ENCODE measurements around the gene KCNJ12. TPM values are rescaled to one million over a fixed set of nuclear protein-coding genes. Genes with fewer than 3 reads are reported as not detected.
"Not testable (repeated sequence)": the region's sequence is repeated elsewhere in the genome, so short reads cannot be mapped to it uniquely, and the experiment has no call there.

The KCNJ12 gene
- polyA plus RNA-seq, 6 donors from 2014 or later = not detected

GRCh38 chr17:21422311-21423189, 46.4 kb downstream of the KCNJ12 start:
- not testable (repeated sequence) for H3K9me3 Mint-ChIP-seq; H3K4me1 Mint-ChIP-seq; DNase-seq; H3K36me3 Mint-ChIP-seq; ATAC-seq (ENCODE audit: low read depth in 2 of 2); H3K4me3 Mint-ChIP-seq
- H3K27me3 Mint-ChIP-seq = peaks cover 5 to 20% (median 19%) of the 10 kb centered on the region in 3 donors
- H3K27ac Mint-ChIP-seq = peak overlapping the region in 1 of 6 donors; percentile 78

- not testable (repeated sequence) for H3K36me3 Mint-ChIP-seq; DNase-seq; ATAC-seq (ENCODE audit: low read depth in 2 of 2); H3K4me3 Mint-ChIP-seq; H3K4me1 Mint-ChIP-seq; H3K9me3 Mint-ChIP-seq; H3K27ac Mint-ChIP-seq
- peaks cover 5 to 20% (median 19%) of the 10 kb centered on the region in 3 donors for H3K27me3 Mint-ChIP-seq
Measured at GRCh38 chr17:21423190-21423493, 47.0 kb downstream of the KCNJ12 start.

- H3K4me3 Mint-ChIP-seq; ATAC-seq (ENCODE audit: low read depth in 2 of 2); H3K27ac Mint-ChIP-seq; H3K9me3 Mint-ChIP-seq; DNase-seq; H3K36me3 Mint-ChIP-seq; H3K4me1 Mint-ChIP-seq: not testable (repeated sequence)
- H3K27me3 Mint-ChIP-seq = peaks cover 5 to 19% (median 17%) of the 10 kb centered on the region in 3 donors
Measured at GRCh38 chr17:21424697-21425096, 48.5 kb downstream of the KCNJ12 start.

GRCh38 chr17:21425321-21425720, 49.2 kb downstream of the KCNJ12 start:
- Mint-ChIP-seq H3K4me3 (peak overlapping the region in 1 of 8 donors; percentile 27), H3K27me3 (peaks cover 5 to 19% (median 18%) of the 10 kb centered on the region in 3 donors), H3K36me3 (no peaks in the 10 kb centered on the region), H3K4me1 (no peaks in the 10 kb centered on the region), H3K27ac (peak overlapping the region in 1 of 6 donors; percentile 47), H3K9me3 (no peaks in the 10 kb centered on the region)
- ATAC-seq (ENCODE audit: low read depth in 2 of 2) (no peak), DNase-seq (no peak)

- Mint-ChIP-seq H3K4me1 (no peaks in the 10 kb centered on the region), H3K27ac (no peak overlapping the region), H3K36me3 (no peaks in the 10 kb centered on the region)
Measured at GRCh38 chr17:21425736-21426135, 49.6 kb downstream of the KCNJ12 start.

GRCh38 chr17:21426246-21426645, 50.1 kb downstream of the KCNJ12 start:
- H3K27me3 Mint-ChIP-seq = peaks cover 5 to 19% (median 18%) of the 10 kb centered on the region in 3 donors
- not testable (repeated sequence) for DNase-seq; H3K36me3 Mint-ChIP-seq; H3K27ac Mint-ChIP-seq; H3K4me1 Mint-ChIP-seq; ATAC-seq (ENCODE audit: low read depth in 2 of 2); H3K4me3 Mint-ChIP-seq; H3K9me3 Mint-ChIP-seq

More at GRCh38 chr17:21425736-21426135, 49.6 kb downstream of the KCNJ12 start:
- Mint-ChIP-seq H3K9me3 (no peaks in the 10 kb centered on the region), H3K27me3 (peaks cover 5 to 19% (median 18%) of the 10 kb centered on the region in 3 donors), H3K4me3 (peak overlapping the region in 1 of 8 donors; percentile 27)
- DNase-seq (no peak), ATAC-seq (ENCODE audit: low read depth in 2 of 2) (no peak)

GRCh38 chr17:21426876-21427275, 50.7 kb downstream of the KCNJ12 start:
- H3K4me1 Mint-ChIP-seq; H3K9me3 Mint-ChIP-seq; H3K27ac Mint-ChIP-seq; ATAC-seq (ENCODE audit: low read depth in 2 of 2); H3K4me3 Mint-ChIP-seq; H3K36me3 Mint-ChIP-seq; DNase-seq: not testable (repeated sequence)
- H3K27me3 Mint-ChIP-seq = peaks cover 5 to 19% (median 18%) of the 10 kb centered on the region in 3 donors

- H3K4me3 Mint-ChIP-seq; H3K36me3 Mint-ChIP-seq; H3K27ac Mint-ChIP-seq; DNase-seq; H3K4me1 Mint-ChIP-seq; ATAC-seq (ENCODE audit: low read depth in 2 of 2); H3K9me3 Mint-ChIP-seq: not testable (repeated sequence)
- H3K27me3 Mint-ChIP-seq = peaks cover 5 to 18% (median 14%) of the 10 kb centered on the region in 3 donors
Measured at GRCh38 chr17:21427727-21428126, 51.6 kb downstream of the KCNJ12 start.

GRCh38 chr17:21428752-21429424, 52.7 kb downstream of the KCNJ12 start:
- Mint-ChIP-seq H3K27ac (peak overlapping the region in 2 of 6 donors; percentile 3 to 81), H3K27me3 (peaks cover 5 to 20% (median 11%) of the 10 kb centered on the region in 3 donors)
- H3K4me1 Mint-ChIP-seq; H3K4me3 Mint-ChIP-seq; H3K36me3 Mint-ChIP-seq; H3K9me3 Mint-ChIP-seq; ATAC-seq (ENCODE audit: low read depth in 2 of 2); DNase-seq: not testable (repeated sequence)

GRCh38 chr17:21429921-21430628, 53.9 kb downstream of the KCNJ12 start:
- DNase-seq; H3K27ac Mint-ChIP-seq; ATAC-seq (ENCODE audit: low read depth in 2 of 2); H3K4me1 Mint-ChIP-seq; H3K4me3 Mint-ChIP-seq; H3K36me3 Mint-ChIP-seq; H3K9me3 Mint-ChIP-seq: not testable (repeated sequence)
- peaks cover 5 to 15% (median 11%) of the 10 kb centered on the region in 3 donors for H3K27me3 Mint-ChIP-seq

GRCh38 chr17:21433971-21434370, 57.8 kb downstream of the KCNJ12 start:
- not testable (repeated sequence) for H3K4me3 Mint-ChIP-seq; DNase-seq; H3K4me1 Mint-ChIP-seq; H3K36me3 Mint-ChIP-seq; H3K27ac Mint-ChIP-seq; H3K27me3 Mint-ChIP-seq; H3K9me3 Mint-ChIP-seq; ATAC-seq (ENCODE audit: low read depth in 2 of 2)

GRCh38 chr17:21434976-21435375, 58.8 kb downstream of the KCNJ12 start:
- H3K27me3 Mint-ChIP-seq; DNase-seq; ATAC-seq (ENCODE audit: low read depth in 2 of 2); H3K36me3 Mint-ChIP-seq; H3K4me3 Mint-ChIP-seq; H3K27ac Mint-ChIP-seq; H3K9me3 Mint-ChIP-seq: not testable (repeated sequence)
- peaks cover 0 to 11% (median 0%) of the 10 kb centered on the region in 3 donors for H3K4me1 Mint-ChIP-seq

- not testable (repeated sequence) for H3K36me3 Mint-ChIP-seq; H3K27me3 Mint-ChIP-seq; H3K9me3 Mint-ChIP-seq; ATAC-seq (ENCODE audit: low read depth in 2 of 2); DNase-seq; H3K27ac Mint-ChIP-seq
- peak overlapping the region in 1 of 8 donors; percentile 57 for H3K4me3 Mint-ChIP-seq
- peaks cover 0 to 11% (median 0%) of the 10 kb centered on the region in 3 donors for H3K4me1 Mint-ChIP-seq
Measured at GRCh38 chr17:21436481-21436880, 60.3 kb downstream of the KCNJ12 start.
